Lower leg skin (tissue), 3 donors: ENCODE measurements around the gene TEX9.

ENCODE experiments used
- CTCF ChIP-seq, 3 donors: fragments of 450-650 bp; IDR thresholded peaks; one replicate each; pipeline ENCODE4 v1.5.1; 2016; ENCODE audit warnings: antibody characterized with exemption in 3 of 3, mild to moderate bottlenecking in 3 of 3, moderate library complexity in 2 of 3
- POLR2A ChIP-seq, 2 donors: fragments of 450-650 bp; IDR thresholded peaks; one replicate each; pipeline ENCODE4 v1.6.1; 2016 to 2017; ENCODE audit warnings: antibody characterized with exemption in 2 of 2, mild to moderate bottlenecking in 1 of 2, moderate library complexity in 1 of 2

DNA sequence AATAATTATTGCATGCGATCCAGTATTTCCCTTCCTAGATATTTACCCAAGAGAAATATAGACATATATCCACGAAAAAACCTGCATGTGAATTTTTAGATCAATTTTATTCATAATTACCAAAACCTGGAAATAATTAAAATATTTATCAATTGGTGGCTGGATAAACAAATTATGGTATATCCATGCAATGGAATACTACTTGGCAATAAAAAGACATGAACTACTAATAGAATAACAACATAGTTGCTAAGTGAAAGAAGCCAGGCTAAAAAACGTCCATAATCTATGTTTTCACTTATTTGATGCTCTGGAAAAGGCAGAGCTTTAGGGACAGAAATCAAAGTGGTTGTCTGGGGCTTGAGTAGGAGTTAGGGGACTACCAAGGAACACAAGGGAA, 20.7 kb downstream of the TEX9 start:
- no peak for TF ChIP-seq CTCF (IDR thresholded peaks at IDR 0.05)
- no peak for TF ChIP-seq POLR2A (IDR thresholded peaks at IDR 0.05)
